AG04450 (cell line): ENCODE results near the gene ALPK1. TPM values are rescaled to one million over a fixed set of nuclear protein-coding genes. Genes with fewer than 3 reads are reported as not detected.

Experiments
- CTCF ChIA-PET: fragments of 300-600, 350-600 bp; formaldehyde crosslinking; extraction: SDS; loops from one replicate; lab custom pipeline; 2022; ENCODE audit warnings: antibody characterized with exemption, inconsistent platforms; lab: Charles Lee
- POLR2A ChIA-PET: fragments of 350-600 bp; formaldehyde crosslinking; extraction: SDS; loops from one replicate; lab custom pipeline; 2021; ENCODE audit warnings: antibody characterized with exemption, inconsistent platforms; lab: Yijun Ruan, JAX
- DNase-seq: peaks from one replicate; pipeline ENCODE4 v3.0.0-alpha.2; 2011; ENCODE audit warnings: low read depth, low spot score
- H3K27ac ChIP-seq: one replicate; pipeline ENCODE4 v1.5.1; 2012; ENCODE audit warnings: low read depth, low read length, control low read depth
- H3K27me3 ChIP-seq: one replicate; pipeline ENCODE4 v1.6.0; 2012; ENCODE audit warnings: low read length; ENCODE audit not compliant: control insufficient read depth, insufficient read depth
- H3K4me3 ChIP-seq: 2 replicates; pipeline ENCODE4 v1.5.1; 2011; ENCODE audit warnings: mild to moderate bottlenecking, low read depth, low read length, control low read depth
- H3K9me3 ChIP-seq: 2 replicates; pipeline ENCODE4 v1.5.1; 2012; ENCODE audit warnings: low read length; ENCODE audit not compliant: control insufficient read depth, insufficient read depth
- CTCF ChIP-seq: IDR thresholded peaks from 2 replicates; pipeline ENCODE4 v1.5.1; 2011; ENCODE audit warnings: low read depth, low read length, control low read depth, inconsistent platforms
- polyA plus RNA-seq: library from polyadenylated mRNA; depleted of rRNA; stranded (reverse); fragments of >200 nt; gene quantifications from 2 replicates; pipeline ENCODE4 v1.2.3, GENCODE V29; 2011

Gene ALPK1
- polyA plus RNA-seq, 1 experiment = 14.0 TPM

- Histone ChIP-seq H3K9me3 (no peaks in the 10 kb centered on the region), H3K27me3 (no peaks in the 10 kb centered on the region), H3K27ac (no peak overlapping the region), H3K4me3 (no peak overlapping the region)
- no peak for DNase-seq
- POLR2A ChIA-PET = no interaction called here
- CTCF ChIA-PET = no interaction called here
- TF ChIP-seq CTCF = no peak
Observed at GRCh38 chr4:112402098-112402497, 104.9 kb downstream of the ALPK1 start.

- POLR2A ChIA-PET = no interaction called here
- no peak overlapping the region for H3K4me3 ChIP-seq
- TF ChIP-seq CTCF = no peak
- CTCF ChIA-PET = no interaction called here
- H3K27me3 ChIP-seq = no peaks in the 10 kb centered on the region
- DNase-seq = no peak
- H3K9me3 ChIP-seq = no peaks in the 10 kb centered on the region
- no peak overlapping the region for H3K27ac ChIP-seq
Observed at GRCh38 chr4:112403101-112403945, 106.2 kb downstream of the ALPK1 start.

- ChIA-PET CTCF (no interaction called here), POLR2A (no interaction called here)
Observed at GRCh38 chr4:112410364-112410763, 113.2 kb downstream of the ALPK1 start.

GRCh38 chr4:112410804-112411203 is 113.6 kb downstream of the ALPK1 start:
- TF ChIP-seq CTCF = no peak
- ChIA-PET CTCF (no interaction called here), POLR2A (no interaction called here)
- Histone ChIP-seq H3K27ac (no peak overlapping the region), H3K4me3 (no peak overlapping the region), H3K27me3 (no peaks in the 10 kb centered on the region), H3K9me3 (no peaks in the 10 kb centered on the region)
- DNase-seq = no peak

More at GRCh38 chr4:112410364-112410763, 113.2 kb downstream of the ALPK1 start:
- H3K4me3 ChIP-seq = no peak overlapping the region
- no peak for TF ChIP-seq CTCF
- no peaks in the 10 kb centered on the region for H3K27me3 ChIP-seq
- H3K9me3 ChIP-seq = no peaks in the 10 kb centered on the region
- DNase-seq = no peak
- H3K27ac ChIP-seq = no peak overlapping the region

GRCh38 chr4:112411781-112412550 is 114.8 kb downstream of the ALPK1 start:
- no peak for DNase-seq
- ChIA-PET CTCF (no interaction called here), POLR2A (no interaction called here)
- Histone ChIP-seq H3K27me3 (no peaks in the 10 kb centered on the region), H3K27ac (no peak overlapping the region), H3K4me3 (no peak overlapping the region), H3K9me3 (peaks cover 3% of the 10 kb centered on the region; the same call in 1 of the 2 replicates)
- no peak for TF ChIP-seq CTCF
